WTC11 (cell line): ENCODE results near the gene CA10. TPM values are rescaled to one million over a fixed set of nuclear protein-coding genes. Genes with fewer than 3 reads are reported as not detected.

Experiments
- ATAC-seq: fragments of 200-7000 bp; cut with Tn5 transposase; 2 replicates; pipeline ENCODE4 v1.10.0; 2021; ENCODE audit warnings: mild to moderate bottlenecking, moderate library complexity
- CTCF ChIA-PET: fragments of 300-600 bp; sonication (Branson Sonifier 250); formaldehyde crosslinking; loops from one replicate; lab custom pipeline; 2021; ENCODE audit warnings: antibody characterized with exemption; lab: Charles Lee
- POLR2A ChIA-PET: fragments of 350-600 bp; sonication (Branson Sonifier 250); formaldehyde crosslinking; loops from one replicate; lab custom pipeline; 2021; ENCODE audit warnings: antibody characterized with exemption; lab: Charles Lee
- DNase-seq: peaks from one replicate; pipeline ENCODE4 v3.0.0; 2021; ENCODE audit warnings: low spot score
- H3K27ac Mint-ChIP-seq: 2 replicates; pipeline ENCODE4 v1.8.0; 2021; ENCODE audit warnings: mixed read lengths
- H3K27me3 Mint-ChIP-seq: 2 replicates; pipeline ENCODE4 v1.8.0; 2021; ENCODE audit warnings: low read depth, mild to moderate bottlenecking, moderate library complexity, mixed read lengths
- H3K36me3 Mint-ChIP-seq: 2 replicates; pipeline ENCODE4 v1.8.0; 2021; ENCODE audit warnings: mixed read lengths
- H3K4me1 Mint-ChIP-seq: 2 replicates; pipeline ENCODE4 v1.8.0; 2022; ENCODE audit warnings: mixed read lengths
- H3K4me3 Mint-ChIP-seq: 2 replicates; pipeline ENCODE4 v1.8.0; 2021; ENCODE audit warnings: mild to moderate bottlenecking, moderate library complexity, mixed read lengths
- H3K9me3 Mint-ChIP-seq: 2 replicates; pipeline ENCODE4 v1.8.0; 2021; ENCODE audit warnings: mixed read lengths
- ATF3 ChIP-seq: sonication (generic); formaldehyde crosslinking; conservative IDR thresholded peaks from 2 replicates; pipeline ENCODE4 v1.8.1; 2022; ENCODE audit warnings: mild to moderate bottlenecking, missing genetic modification reagents
- ATF6 ChIP-seq: sonication (generic); formaldehyde crosslinking; IDR thresholded peaks from 2 replicates; pipeline ENCODE4 v1.8.1; 2023; ENCODE audit warnings: mild to moderate bottlenecking, missing genetic modification reagents
- FOXJ3 ChIP-seq: sonication (generic); formaldehyde crosslinking; IDR thresholded peaks from 2 replicates; pipeline ENCODE4 v1.9.0; 2021; ENCODE audit warnings: missing genetic modification reagents, mild to moderate bottlenecking, borderline replicate concordance
- FOXP1 ChIP-seq: sonication (generic); formaldehyde crosslinking; IDR thresholded peaks from 2 replicates; pipeline ENCODE4 v1.8.0; 2022; ENCODE audit warnings: missing genetic modification reagents, mild to moderate bottlenecking, moderate library complexity, borderline replicate concordance
- JAZF1 ChIP-seq: fragments of 250-450 bp; sonication (Bioruptor Pico); IDR thresholded peaks from 2 replicates; pipeline ENCODE4 v1.9.0; 2021; ENCODE audit warnings: moderate library complexity, mild to moderate bottlenecking, inconsistent platforms
- KAT7 ChIP-seq: sonication (generic); formaldehyde crosslinking; IDR thresholded peaks from 2 replicates; pipeline ENCODE4 v1.8.1; 2023; ENCODE audit warnings: missing genetic modification reagents, mild to moderate bottlenecking, borderline replicate concordance
- MXD4 ChIP-seq: fragments of 250-450 bp; sonication (Bioruptor Pico); IDR thresholded peaks from 2 replicates; pipeline ENCODE4 v1.8.0; 2021; ENCODE audit warnings: mild to moderate bottlenecking, moderate library complexity, borderline replicate concordance
- NFE2L1 ChIP-seq: sonication (generic); formaldehyde crosslinking; IDR thresholded peaks from 2 replicates; pipeline ENCODE4 v1.8.1; 2023; ENCODE audit warnings: missing genetic modification reagents
- NR2C2 ChIP-seq: sonication (generic); formaldehyde crosslinking; IDR thresholded peaks from 2 replicates; pipeline ENCODE4 v1.8.0; 2022; ENCODE audit warnings: mild to moderate bottlenecking, missing genetic modification reagents
- NR3C1 ChIP-seq: sonication (generic); formaldehyde crosslinking; conservative IDR thresholded peaks from 2 replicates; pipeline ENCODE4 v1.8.1; 2023; ENCODE audit warnings: low read depth, mild to moderate bottlenecking, missing genetic modification reagents
- OVOL2 ChIP-seq: fragments of 250-450 bp; sonication (Bioruptor Pico); IDR thresholded peaks from 2 replicates; pipeline ENCODE4 v1.9.0; 2021; ENCODE audit warnings: mild to moderate bottlenecking, borderline replicate concordance
- PRDM15 ChIP-seq: sonication (generic); formaldehyde crosslinking; IDR thresholded peaks from 2 replicates; pipeline ENCODE4 v1.8.0; 2022; ENCODE audit warnings: missing genetic modification reagents
- TEAD1 ChIP-seq: sonication (generic); formaldehyde crosslinking; IDR thresholded peaks from 2 replicates; pipeline ENCODE4 v1.8.0; 2022; ENCODE audit warnings: mild to moderate bottlenecking, missing genetic modification reagents
- USF1 ChIP-seq: sonication (generic); formaldehyde crosslinking; IDR thresholded peaks from 2 replicates; pipeline ENCODE4 v1.8.0; 2022; ENCODE audit warnings: mild to moderate bottlenecking, missing genetic modification reagents
- USF2 ChIP-seq: sonication (generic); formaldehyde crosslinking; IDR thresholded peaks from 2 replicates; pipeline ENCODE4 v1.8.1; 2023; ENCODE audit warnings: mild to moderate bottlenecking, missing genetic modification reagents, moderate library complexity
- ZNF317 ChIP-seq: sonication (generic); formaldehyde crosslinking; IDR thresholded peaks from 2 replicates; pipeline ENCODE4 v1.8.1; 2023; ENCODE audit warnings: low read depth, mild to moderate bottlenecking, moderate library complexity, missing genetic modification reagents, borderline replicate concordance
- ZNF396 ChIP-seq: fragments of 250-450 bp; sonication (Bioruptor Pico); IDR thresholded peaks from 2 replicates; pipeline ENCODE4 v1.8.0; 2021; ENCODE audit warnings: mild to moderate bottlenecking, moderate library complexity, borderline replicate concordance
- ZNF423 ChIP-seq: fragments of 250-450 bp; sonication (Bioruptor Pico); IDR thresholded peaks from 2 replicates; pipeline ENCODE4 v2.1.2; 2022; ENCODE audit warnings: mild to moderate bottlenecking, moderate library complexity
- ZNF532 ChIP-seq: fragments of 250-450 bp; sonication (Bioruptor Pico); IDR thresholded peaks from 2 replicates; pipeline ENCODE4 v1.9.0; 2021; ENCODE audit warnings: mild to moderate bottlenecking, borderline replicate concordance
- total RNA-seq: library from RNA; stranded (reverse); gene quantifications from 3 replicates; pipeline ENCODE4 v1.2.3, GENCODE V29; 2021

CA10 gene
- total RNA-seq, 1 experiment from 2014 or later, result 0.90 TPM

- no peak for DNase-seq
- H3K27me3 Mint-ChIP-seq, result peaks cover 12% of the 10 kb centered on the region
- CTCF ChIA-PET, result no interaction called here
- peaks cover 39% of the 10 kb centered on the region for H3K36me3 Mint-ChIP-seq
- H3K4me3 Mint-ChIP-seq, result no peak overlapping the region
- TF ChIP-seq ZNF396 (CRISPR knock-in tag) (no peak), MXD4 (CRISPR knock-in tag) (no peak), USF1 (CRISPR knock-in tag) (no peak), JAZF1 (CRISPR knock-in tag) (no peak), NR3C1 (CRISPR knock-in tag) (no peak), NR2C2 (CRISPR knock-in tag) (no peak), FOXP1 (CRISPR knock-in tag) (no peak), TEAD1 (CRISPR knock-in tag) (no peak), ATF6 (CRISPR knock-in tag) (no peak), FOXJ3 (CRISPR knock-in tag) (no peak), ZNF423 (CRISPR knock-in tag) (no peak), USF2 (CRISPR knock-in tag) (no peak)
- POLR2A ChIA-PET, result interaction anchor here (0.6 kb wide), 2 partner anchors 227 to 1682 kb away, joined by 3 to 11 read pairs; no protein-coding TSS in a partner anchor
- H3K4me1 Mint-ChIP-seq, result no peaks in the 10 kb centered on the region
- no peak for ATAC-seq
- H3K9me3 Mint-ChIP-seq, result peaks cover 68% of the 10 kb centered on the region
- no peak overlapping the region for H3K27ac Mint-ChIP-seq
Measured at GRCh38 chr17:51668155-51668962, 490.2 kb downstream of the CA10 start.

- no peaks in the 10 kb centered on the region for H3K4me1 Mint-ChIP-seq
- H3K4me3 Mint-ChIP-seq, result no peak overlapping the region
- CTCF ChIA-PET, result no interaction called here
- no peak for TF ChIP-seq OVOL2 (CRISPR knock-in tag)
- no peak for TF ChIP-seq ZNF532 (CRISPR knock-in tag)
- no peak for TF ChIP-seq KAT7
- no peak for TF ChIP-seq NFE2L1 (CRISPR knock-in tag)
- no peak for TF ChIP-seq ATF3
- TF ChIP-seq PRDM15 (CRISPR knock-in tag), result no peak
- TF ChIP-seq TEAD1 (CRISPR knock-in tag), result no peak
- no peak for TF ChIP-seq ZNF317 (CRISPR knock-in tag)
Measured at GRCh38 chr17:51667706-51668083, 490.8 kb downstream of the CA10 start.

More at GRCh38 chr17:51667706-51668083, 490.8 kb downstream of the CA10 start:
- DNase-seq (no peak), ATAC-seq (no peak)
- POLR2A ChIA-PET, result interaction anchor here (0.6 kb wide), 1 partner anchor 226 kb away, joined by 3 read pairs; no protein-coding TSS in a partner anchor
- H3K9me3 Mint-ChIP-seq, result peaks cover 65% of the 10 kb centered on the region
- H3K27ac Mint-ChIP-seq, result no peak overlapping the region
- peaks cover 12% of the 10 kb centered on the region for H3K27me3 Mint-ChIP-seq
- peaks cover 35% of the 10 kb centered on the region for H3K36me3 Mint-ChIP-seq
